WTC11 (cell line): ENCODE results near the gene RTKN2. TPM values are rescaled to one million over a fixed set of nuclear protein-coding genes. Genes with fewer than 3 reads are reported as not detected.

Experiments
- ATAC-seq: fragments of 200-7000 bp; cut with Tn5 transposase; 2 replicates; pipeline ENCODE4 v1.10.0; 2021; ENCODE audit warnings: mild to moderate bottlenecking, moderate library complexity
- CTCF ChIA-PET: fragments of 300-600 bp; sonication (Branson Sonifier 250); formaldehyde crosslinking; loops from one replicate; lab custom pipeline; 2021; ENCODE audit warnings: antibody characterized with exemption; lab: Charles Lee
- POLR2A ChIA-PET: fragments of 350-600 bp; sonication (Branson Sonifier 250); formaldehyde crosslinking; loops from one replicate; lab custom pipeline; 2021; ENCODE audit warnings: antibody characterized with exemption; lab: Charles Lee
- DNase-seq: peaks from one replicate; pipeline ENCODE4 v3.0.0; 2021; ENCODE audit warnings: low spot score
- H3K27ac Mint-ChIP-seq: 2 replicates; pipeline ENCODE4 v1.8.0; 2021; ENCODE audit warnings: mixed read lengths
- H3K27me3 Mint-ChIP-seq: 2 replicates; pipeline ENCODE4 v1.8.0; 2021; ENCODE audit warnings: low read depth, mild to moderate bottlenecking, moderate library complexity, mixed read lengths
- H3K36me3 Mint-ChIP-seq: 2 replicates; pipeline ENCODE4 v1.8.0; 2021; ENCODE audit warnings: mixed read lengths
- H3K4me1 Mint-ChIP-seq: 2 replicates; pipeline ENCODE4 v1.8.0; 2022; ENCODE audit warnings: mixed read lengths
- H3K4me3 Mint-ChIP-seq: 2 replicates; pipeline ENCODE4 v1.8.0; 2021; ENCODE audit warnings: mild to moderate bottlenecking, moderate library complexity, mixed read lengths
- H3K9me3 Mint-ChIP-seq: 2 replicates; pipeline ENCODE4 v1.8.0; 2021; ENCODE audit warnings: mixed read lengths
- ETV6 ChIP-seq: sonication (generic); formaldehyde crosslinking; IDR thresholded peaks from 2 replicates; pipeline ENCODE4 v1.8.1; 2022; ENCODE audit warnings: mild to moderate bottlenecking, missing genetic modification reagents
- FOXP1 ChIP-seq: sonication (generic); formaldehyde crosslinking; IDR thresholded peaks from 2 replicates; pipeline ENCODE4 v1.8.0; 2022; ENCODE audit warnings: missing genetic modification reagents, mild to moderate bottlenecking, moderate library complexity, borderline replicate concordance
- FOXP4 ChIP-seq: sonication (generic); formaldehyde crosslinking; IDR thresholded peaks from 2 replicates; pipeline ENCODE4 v1.8.0; 2022; ENCODE audit warnings: mild to moderate bottlenecking, missing genetic modification reagents
- GRHL2 ChIP-seq: fragments of 250-450 bp; sonication (Bioruptor Pico); IDR thresholded peaks from 2 replicates; pipeline ENCODE4 v1.8.0; 2022; ENCODE audit warnings: mild to moderate bottlenecking, moderate library complexity; ENCODE audit not compliant: insufficient replicate concordance, severe bottlenecking
- JAZF1 ChIP-seq: fragments of 250-450 bp; sonication (Bioruptor Pico); IDR thresholded peaks from 2 replicates; pipeline ENCODE4 v1.9.0; 2021; ENCODE audit warnings: moderate library complexity, mild to moderate bottlenecking, inconsistent platforms
- JUN ChIP-seq: sonication (generic); formaldehyde crosslinking; IDR thresholded peaks from 2 replicates; pipeline ENCODE4 v1.8.0; 2023; ENCODE audit warnings: mild to moderate bottlenecking, missing genetic modification reagents
- KAT7 ChIP-seq: sonication (generic); formaldehyde crosslinking; IDR thresholded peaks from 2 replicates; pipeline ENCODE4 v1.8.1; 2023; ENCODE audit warnings: missing genetic modification reagents, mild to moderate bottlenecking, borderline replicate concordance
- MAX ChIP-seq: sonication (generic); formaldehyde crosslinking; IDR thresholded peaks from 2 replicates; pipeline ENCODE4 v1.8.0; 2022; ENCODE audit warnings: mild to moderate bottlenecking, missing genetic modification reagents
- MXD4 ChIP-seq: fragments of 250-450 bp; sonication (Bioruptor Pico); IDR thresholded peaks from 2 replicates; pipeline ENCODE4 v1.8.0; 2021; ENCODE audit warnings: mild to moderate bottlenecking, moderate library complexity, borderline replicate concordance
- PRDM15 ChIP-seq: sonication (generic); formaldehyde crosslinking; IDR thresholded peaks from 2 replicates; pipeline ENCODE4 v1.8.0; 2022; ENCODE audit warnings: missing genetic modification reagents
- RORB ChIP-seq: fragments of 250-450 bp; sonication (Bioruptor Pico); IDR thresholded peaks from 2 replicates; pipeline ENCODE4 v1.9.0; 2021; ENCODE audit warnings: mild to moderate bottlenecking
- SP1 ChIP-seq: sonication (generic); formaldehyde crosslinking; conservative IDR thresholded peaks from 2 replicates; pipeline ENCODE4 v1.8.1; 2022; ENCODE audit warnings: missing genetic modification reagents
- TEAD4 ChIP-seq: sonication (generic); formaldehyde crosslinking; IDR thresholded peaks from 2 replicates; pipeline ENCODE4 v1.8.0; 2022; ENCODE audit warnings: mild to moderate bottlenecking, missing genetic modification reagents
- ZBTB21 ChIP-seq: sonication (generic); formaldehyde crosslinking; IDR thresholded peaks from 2 replicates; pipeline ENCODE4 v1.8.1; 2023; ENCODE audit warnings: mild to moderate bottlenecking, missing genetic modification reagents, borderline replicate concordance
- ZNF317 ChIP-seq: sonication (generic); formaldehyde crosslinking; IDR thresholded peaks from 2 replicates; pipeline ENCODE4 v1.8.1; 2023; ENCODE audit warnings: low read depth, mild to moderate bottlenecking, moderate library complexity, missing genetic modification reagents, borderline replicate concordance
- ZNF425 ChIP-seq: fragments of 250-450 bp; sonication (Bioruptor Pico); conservative IDR thresholded peaks from 2 replicates; pipeline ENCODE4 v1.9.0; 2021; ENCODE audit warnings: mild to moderate bottlenecking
- ZNF671 ChIP-seq: fragments of 250-450 bp; sonication (Bioruptor Pico); IDR thresholded peaks from 2 replicates; pipeline ENCODE4 v1.8.0; 2021; ENCODE audit warnings: mild to moderate bottlenecking
- total RNA-seq: library from RNA; stranded (reverse); gene quantifications from 3 replicates; pipeline ENCODE4 v1.2.3, GENCODE V29; 2021
- TF ChIP-seq, protein P1 (sequence below): sonication (generic); formaldehyde crosslinking; IDR thresholded peaks from 2 replicates; pipeline ENCODE4 v1.8.1; 2023; ENCODE audit warnings: mild to moderate bottlenecking, missing genetic modification reagents, moderate library complexity
- TF ChIP-seq, protein P2 (sequence below): fragments of 250-450 bp; sonication (Bioruptor Pico); IDR thresholded peaks from 2 replicates; pipeline ENCODE4 v1.9.0; 2021; ENCODE audit warnings: mild to moderate bottlenecking
- TF ChIP-seq, protein P3 (sequence below): sonication (generic); formaldehyde crosslinking; IDR thresholded peaks from 2 replicates; pipeline ENCODE4 v1.8.1; 2022; ENCODE audit warnings: low read depth, missing genetic modification reagents, borderline replicate concordance
- TF ChIP-seq, protein P4 (sequence below): sonication (generic); formaldehyde crosslinking; IDR thresholded peaks from 2 replicates; pipeline ENCODE4 v1.8.1; 2023; ENCODE audit warnings: mild to moderate bottlenecking, missing genetic modification reagents

RTKN2 gene
- total RNA-seq, 1 experiment from 2014 or later = 20.5 TPM

DNA sequence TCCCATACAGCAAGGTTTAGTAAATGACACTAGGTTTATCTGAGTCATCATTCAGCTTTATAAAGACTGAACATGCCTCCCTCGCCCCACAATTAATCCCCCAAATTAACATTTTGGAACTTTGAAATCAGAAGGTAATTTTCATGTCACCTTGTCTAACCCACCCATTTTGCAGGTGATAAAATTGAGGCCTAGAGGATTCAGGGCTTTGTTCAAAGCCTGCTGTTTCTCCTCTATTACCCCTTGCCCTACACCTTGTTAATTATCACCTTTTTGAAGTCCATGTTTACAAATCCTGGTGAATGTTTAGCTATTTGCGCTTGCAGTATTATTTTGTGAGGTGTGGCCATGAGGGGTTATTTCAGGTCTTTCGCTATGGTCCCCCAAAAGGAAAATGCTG is 120.5 kb downstream of the RTKN2 start:
- Mint-ChIP-seq H3K27ac (no peak overlapping the region), H3K36me3 (no peaks in the 10 kb centered on the region), H3K4me3 (no peak overlapping the region), H3K4me1 (no peaks in the 10 kb centered on the region), H3K27me3 (no peaks in the 10 kb centered on the region), H3K9me3 (peaks cover 15% of the 10 kb centered on the region)
- DNase-seq (no peak), ATAC-seq (no peak)
- ChIA-PET CTCF (no interaction called here), POLR2A (no interaction called here)
- TF ChIP-seq, protein P1, sequence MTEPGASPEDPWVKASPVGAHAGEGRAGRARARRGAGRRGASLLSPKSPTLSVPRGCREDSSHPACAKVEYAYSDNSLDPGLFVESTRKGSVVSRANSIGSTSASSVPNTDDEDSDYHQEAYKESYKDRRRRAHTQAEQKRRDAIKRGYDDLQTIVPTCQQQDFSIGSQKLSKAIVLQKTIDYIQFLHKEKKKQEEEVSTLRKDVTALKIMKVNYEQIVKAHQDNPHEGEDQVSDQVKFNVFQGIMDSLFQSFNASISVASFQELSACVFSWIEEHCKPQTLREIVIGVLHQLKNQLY (CRISPR knock-in tag) = no peak
- TF ChIP-seq KAT7 = no peak

DNA sequence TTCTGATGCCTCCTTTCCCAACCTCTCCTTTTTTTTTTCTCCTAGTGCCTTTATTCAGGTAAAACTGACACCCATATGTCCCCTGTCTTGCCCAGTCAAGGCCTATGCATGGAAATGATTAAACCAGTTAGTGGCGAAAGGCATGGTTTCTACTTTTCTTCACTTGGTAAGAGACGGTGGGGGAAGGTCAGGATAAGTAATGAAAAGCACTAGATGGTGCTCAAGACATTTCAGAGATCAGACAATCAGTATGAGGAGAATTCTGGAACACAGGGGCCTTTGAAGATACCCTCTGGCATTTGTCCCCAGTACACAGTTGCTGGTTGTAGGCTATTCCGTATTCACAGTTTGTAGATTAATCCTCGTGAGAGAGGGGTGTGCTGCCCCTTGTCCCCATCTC is 121.2 kb downstream of the RTKN2 start:
- POLR2A ChIA-PET = no interaction called here
- TF ChIP-seq ZNF317 (no peak), FOXP1 (CRISPR knock-in tag) (no peak), ZNF671 (no peak), MAX (CRISPR knock-in tag) (no peak), JAZF1 (CRISPR knock-in tag) (no peak), ETV6 (CRISPR knock-in tag) (no peak), RORB (CRISPR knock-in tag) (no peak), SP1 (CRISPR knock-in tag) (no peak), FOXP4 (CRISPR knock-in tag) (no peak), MXD4 (no peak), ZNF425 (CRISPR knock-in tag) (no peak), JUN (no peak), TEAD4 (CRISPR knock-in tag) (no peak), GRHL2 (CRISPR knock-in tag) (no peak), ZBTB21 (CRISPR knock-in tag) (no peak), PRDM15 (CRISPR knock-in tag) (no peak)
- TF ChIP-seq, protein P2, sequence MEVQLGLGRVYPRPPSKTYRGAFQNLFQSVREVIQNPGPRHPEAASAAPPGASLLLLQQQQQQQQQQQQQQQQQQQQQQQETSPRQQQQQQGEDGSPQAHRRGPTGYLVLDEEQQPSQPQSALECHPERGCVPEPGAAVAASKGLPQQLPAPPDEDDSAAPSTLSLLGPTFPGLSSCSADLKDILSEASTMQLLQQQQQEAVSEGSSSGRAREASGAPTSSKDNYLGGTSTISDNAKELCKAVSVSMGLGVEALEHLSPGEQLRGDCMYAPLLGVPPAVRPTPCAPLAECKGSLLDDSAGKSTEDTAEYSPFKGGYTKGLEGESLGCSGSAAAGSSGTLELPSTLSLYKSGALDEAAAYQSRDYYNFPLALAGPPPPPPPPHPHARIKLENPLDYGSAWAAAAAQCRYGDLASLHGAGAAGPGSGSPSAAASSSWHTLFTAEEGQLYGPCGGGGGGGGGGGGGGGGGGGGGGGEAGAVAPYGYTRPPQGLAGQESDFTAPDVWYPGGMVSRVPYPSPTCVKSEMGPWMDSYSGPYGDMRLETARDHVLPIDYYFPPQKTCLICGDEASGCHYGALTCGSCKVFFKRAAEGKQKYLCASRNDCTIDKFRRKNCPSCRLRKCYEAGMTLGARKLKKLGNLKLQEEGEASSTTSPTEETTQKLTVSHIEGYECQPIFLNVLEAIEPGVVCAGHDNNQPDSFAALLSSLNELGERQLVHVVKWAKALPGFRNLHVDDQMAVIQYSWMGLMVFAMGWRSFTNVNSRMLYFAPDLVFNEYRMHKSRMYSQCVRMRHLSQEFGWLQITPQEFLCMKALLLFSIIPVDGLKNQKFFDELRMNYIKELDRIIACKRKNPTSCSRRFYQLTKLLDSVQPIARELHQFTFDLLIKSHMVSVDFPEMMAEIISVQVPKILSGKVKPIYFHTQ = no peak
- TF ChIP-seq, protein P3, sequence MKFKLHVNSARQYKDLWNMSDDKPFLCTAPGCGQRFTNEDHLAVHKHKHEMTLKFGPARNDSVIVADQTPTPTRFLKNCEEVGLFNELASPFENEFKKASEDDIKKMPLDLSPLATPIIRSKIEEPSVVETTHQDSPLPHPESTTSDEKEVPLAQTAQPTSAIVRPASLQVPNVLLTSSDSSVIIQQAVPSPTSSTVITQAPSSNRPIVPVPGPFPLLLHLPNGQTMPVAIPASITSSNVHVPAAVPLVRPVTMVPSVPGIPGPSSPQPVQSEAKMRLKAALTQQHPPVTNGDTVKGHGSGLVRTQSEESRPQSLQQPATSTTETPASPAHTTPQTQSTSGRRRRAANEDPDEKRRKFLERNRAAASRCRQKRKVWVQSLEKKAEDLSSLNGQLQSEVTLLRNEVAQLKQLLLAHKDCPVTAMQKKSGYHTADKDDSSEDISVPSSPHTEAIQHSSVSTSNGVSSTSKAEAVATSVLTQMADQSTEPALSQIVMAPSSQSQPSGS (CRISPR knock-in tag) = no peak
- TF ChIP-seq, protein P4, sequence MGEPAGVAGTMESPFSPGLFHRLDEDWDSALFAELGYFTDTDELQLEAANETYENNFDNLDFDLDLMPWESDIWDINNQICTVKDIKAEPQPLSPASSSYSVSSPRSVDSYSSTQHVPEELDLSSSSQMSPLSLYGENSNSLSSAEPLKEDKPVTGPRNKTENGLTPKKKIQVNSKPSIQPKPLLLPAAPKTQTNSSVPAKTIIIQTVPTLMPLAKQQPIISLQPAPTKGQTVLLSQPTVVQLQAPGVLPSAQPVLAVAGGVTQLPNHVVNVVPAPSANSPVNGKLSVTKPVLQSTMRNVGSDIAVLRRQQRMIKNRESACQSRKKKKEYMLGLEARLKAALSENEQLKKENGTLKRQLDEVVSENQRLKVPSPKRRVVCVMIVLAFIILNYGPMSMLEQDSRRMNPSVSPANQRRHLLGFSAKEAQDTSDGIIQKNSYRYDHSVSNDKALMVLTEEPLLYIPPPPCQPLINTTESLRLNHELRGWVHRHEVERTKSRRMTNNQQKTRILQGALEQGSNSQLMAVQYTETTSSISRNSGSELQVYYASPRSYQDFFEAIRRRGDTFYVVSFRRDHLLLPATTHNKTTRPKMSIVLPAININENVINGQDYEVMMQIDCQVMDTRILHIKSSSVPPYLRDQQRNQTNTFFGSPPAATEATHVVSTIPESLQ (CRISPR knock-in tag) = no peak
- DNase-seq (no peak), ATAC-seq (no peak)
- Mint-ChIP-seq H3K36me3 (peaks cover 4% of the 10 kb centered on the region), H3K4me3 (no peak overlapping the region), H3K27me3 (no peaks in the 10 kb centered on the region), H3K27ac (no peak overlapping the region), H3K9me3 (peaks cover 22% of the 10 kb centered on the region), H3K4me1 (no peaks in the 10 kb centered on the region)
- CTCF ChIA-PET = no interaction called here
